ENCODE measurements around the gene CRELD2. TPM values are rescaled to one million over a fixed set of nuclear protein-coding genes. Genes with fewer than 3 reads are reported as not detected.

Gene CRELD2, protein sequence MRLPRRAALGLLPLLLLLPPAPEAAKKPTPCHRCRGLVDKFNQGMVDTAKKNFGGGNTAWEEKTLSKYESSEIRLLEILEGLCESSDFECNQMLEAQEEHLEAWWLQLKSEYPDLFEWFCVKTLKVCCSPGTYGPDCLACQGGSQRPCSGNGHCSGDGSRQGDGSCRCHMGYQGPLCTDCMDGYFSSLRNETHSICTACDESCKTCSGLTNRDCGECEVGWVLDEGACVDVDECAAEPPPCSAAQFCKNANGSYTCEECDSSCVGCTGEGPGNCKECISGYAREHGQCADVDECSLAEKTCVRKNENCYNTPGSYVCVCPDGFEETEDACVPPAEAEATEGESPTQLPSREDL
- 10 to 100 TPM; 44.8 to 80.4 (median 65.1) TPM for total RNA-seq

DNA sequence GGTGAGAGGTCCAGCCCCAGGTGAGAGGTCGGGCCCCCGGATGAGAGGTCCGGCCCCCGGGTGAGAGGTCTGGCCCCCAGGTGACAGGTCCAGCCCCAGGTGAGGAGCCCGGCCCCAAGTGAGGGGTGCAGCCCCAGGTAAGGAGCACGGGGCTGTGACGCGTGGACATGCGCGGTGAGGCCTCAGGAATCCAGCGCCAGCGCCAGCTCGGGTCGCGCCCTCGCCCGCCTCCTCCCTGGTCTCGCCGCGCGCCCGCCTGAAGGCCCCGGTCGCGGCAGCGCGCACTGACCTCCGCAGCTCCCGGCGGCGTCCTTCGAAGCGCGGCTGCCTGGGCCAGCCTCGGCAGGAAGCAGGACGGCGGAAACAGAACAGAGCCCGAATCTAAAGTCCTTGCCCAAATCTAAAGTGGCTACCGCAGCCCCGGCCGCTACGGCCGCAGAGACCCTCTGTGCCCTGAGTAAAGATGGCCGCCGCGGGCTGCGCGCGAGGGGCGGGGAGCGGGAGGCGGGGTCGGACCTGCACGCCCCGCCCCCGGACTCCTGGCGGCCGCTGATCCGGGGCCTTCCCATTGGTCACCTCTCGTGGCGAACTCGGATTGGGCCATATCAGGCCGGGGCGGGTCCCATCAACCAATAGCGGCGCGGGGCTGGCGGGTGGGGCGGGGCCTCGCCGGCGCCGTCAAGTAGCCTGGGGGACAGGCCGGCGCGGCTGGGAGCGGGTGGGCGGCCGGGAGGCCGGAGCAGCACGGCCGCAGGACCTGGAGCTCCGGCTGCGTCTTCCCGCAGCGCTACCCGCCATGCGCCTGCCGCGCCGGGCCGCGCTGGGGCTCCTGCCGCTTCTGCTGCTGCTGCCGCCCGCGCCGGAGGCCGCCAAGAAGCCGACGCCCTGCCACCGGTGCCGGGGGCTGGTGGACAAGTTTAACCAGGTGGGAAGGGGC, at the start of gene CRELD2, which contains the start of gene ALG12:
CRELD2 (plus strand) TSS at position 661 of the 937 bp plus-strand sequence; CDS start at position 797, 136 bp downstream.
ALG12 (minus strand) TSS at position 465 of the 937 bp plus-strand sequence. CDS start 4,673 bp downstream, outside the sequence.
- peak within 1 kb of the TSS; percentile 89 to 95 (median 94) for H3K4me3 ChIP-seq
- H3K36me3 ChIP-seq, result peaks cover 0 to 48% (median 5%) of the 10 kb centered on the region in 3 donors
- no peaks in the 10 kb centered on the region for H3K9me3 ChIP-seq
- H3K27ac ChIP-seq, result peak within 1 kb of the TSS; percentile 88 to 96 (median 94)
- 0 to 2% methylated on average over 9 to 48 of the region's 103 CpGs for WGBS, 2 donors
- TF ChIP-seq EP300 (IDR thresholded peaks at IDR 0.05) (peak in 1 of 2 donors; percentile 79), POLR2A (IDR thresholded peaks at IDR 0.05) (peak; percentile 43 to 69)
- TF ChIP-seq, protein P1, sequence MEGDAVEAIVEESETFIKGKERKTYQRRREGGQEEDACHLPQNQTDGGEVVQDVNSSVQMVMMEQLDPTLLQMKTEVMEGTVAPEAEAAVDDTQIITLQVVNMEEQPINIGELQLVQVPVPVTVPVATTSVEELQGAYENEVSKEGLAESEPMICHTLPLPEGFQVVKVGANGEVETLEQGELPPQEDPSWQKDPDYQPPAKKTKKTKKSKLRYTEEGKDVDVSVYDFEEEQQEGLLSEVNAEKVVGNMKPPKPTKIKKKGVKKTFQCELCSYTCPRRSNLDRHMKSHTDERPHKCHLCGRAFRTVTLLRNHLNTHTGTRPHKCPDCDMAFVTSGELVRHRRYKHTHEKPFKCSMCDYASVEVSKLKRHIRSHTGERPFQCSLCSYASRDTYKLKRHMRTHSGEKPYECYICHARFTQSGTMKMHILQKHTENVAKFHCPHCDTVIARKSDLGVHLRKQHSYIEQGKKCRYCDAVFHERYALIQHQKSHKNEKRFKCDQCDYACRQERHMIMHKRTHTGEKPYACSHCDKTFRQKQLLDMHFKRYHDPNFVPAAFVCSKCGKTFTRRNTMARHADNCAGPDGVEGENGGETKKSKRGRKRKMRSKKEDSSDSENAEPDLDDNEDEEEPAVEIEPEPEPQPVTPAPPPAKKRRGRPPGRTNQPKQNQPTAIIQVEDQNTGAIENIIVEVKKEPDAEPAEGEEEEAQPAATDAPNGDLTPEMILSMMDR (IDR thresholded peaks at IDR 0.05), result peak in 1 of 5 experiments; percentile 23
- H3K4me1 ChIP-seq, result peaks cover 0 to 30% (median 9%) of the 10 kb centered on the region in 4 donors
- peak; percentile 97 to 98 for DNase-seq (ENCODE audit: low spot score in 2 of 2)
- no peaks in the 10 kb centered on the region for H3K27me3 ChIP-seq

DNA sequence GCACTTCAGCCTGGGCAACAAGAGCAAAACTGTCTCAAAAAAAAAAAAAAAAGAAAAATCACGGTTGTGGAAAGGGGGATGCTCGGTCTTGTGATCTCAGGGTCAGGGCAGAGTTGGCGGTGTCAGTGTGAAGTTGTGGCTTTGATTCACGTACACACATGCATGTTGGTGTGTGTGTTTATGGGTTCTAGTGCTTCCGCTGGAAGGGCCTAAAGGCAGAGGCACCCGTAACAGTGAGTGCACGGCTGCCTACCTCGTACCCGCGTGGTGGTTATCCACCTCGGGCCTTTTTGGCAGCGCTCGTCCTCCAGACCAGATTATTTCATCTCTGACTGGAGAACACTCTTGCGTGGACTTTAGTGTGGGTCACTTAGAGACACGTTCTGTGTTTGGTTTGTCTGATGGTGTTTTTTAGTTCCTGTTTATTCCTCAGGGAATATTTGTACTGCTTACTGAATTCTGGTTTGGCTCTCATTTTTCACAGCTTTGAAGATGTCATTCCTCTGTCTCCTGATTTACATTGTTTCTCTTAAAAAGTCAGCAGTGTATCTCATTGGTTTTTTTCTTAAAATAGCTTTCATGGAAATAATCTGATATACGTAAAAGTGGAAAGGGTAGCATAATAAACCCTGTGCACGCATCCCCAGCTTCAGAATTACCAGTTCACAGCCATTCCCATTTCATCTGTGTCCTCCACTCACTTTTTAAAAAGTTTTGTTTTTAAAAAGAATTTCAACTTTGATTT, 49.2 kb upstream of the CRELD2 start:
- H3K4me1 ChIP-seq, result no peaks in the 10 kb centered on the region
- H3K4me3 ChIP-seq, result no peak overlapping the region
- no peaks in the 10 kb centered on the region for H3K27me3 ChIP-seq
- peaks cover 0 to 63% (median 0%) of the 10 kb centered on the region in 3 donors for H3K36me3 ChIP-seq
- H3K27ac ChIP-seq, result no peak overlapping the region
- peaks cover 0 to 72% (median 2%) of the 10 kb centered on the region in 4 donors for H3K9me3 ChIP-seq
- WGBS, 2 donors, result 89 to 93% methylated on average over 17 of the region's 17 CpGs
- TF ChIP-seq POLR2A (IDR thresholded peaks at IDR 0.05) (no peak), EP300 (IDR thresholded peaks at IDR 0.05) (no peak)
- TF ChIP-seq, protein P1 (IDR thresholded peaks at IDR 0.05), result no peak
- DNase-seq (ENCODE audit: low spot score in 2 of 2), result no peak

DNA sequence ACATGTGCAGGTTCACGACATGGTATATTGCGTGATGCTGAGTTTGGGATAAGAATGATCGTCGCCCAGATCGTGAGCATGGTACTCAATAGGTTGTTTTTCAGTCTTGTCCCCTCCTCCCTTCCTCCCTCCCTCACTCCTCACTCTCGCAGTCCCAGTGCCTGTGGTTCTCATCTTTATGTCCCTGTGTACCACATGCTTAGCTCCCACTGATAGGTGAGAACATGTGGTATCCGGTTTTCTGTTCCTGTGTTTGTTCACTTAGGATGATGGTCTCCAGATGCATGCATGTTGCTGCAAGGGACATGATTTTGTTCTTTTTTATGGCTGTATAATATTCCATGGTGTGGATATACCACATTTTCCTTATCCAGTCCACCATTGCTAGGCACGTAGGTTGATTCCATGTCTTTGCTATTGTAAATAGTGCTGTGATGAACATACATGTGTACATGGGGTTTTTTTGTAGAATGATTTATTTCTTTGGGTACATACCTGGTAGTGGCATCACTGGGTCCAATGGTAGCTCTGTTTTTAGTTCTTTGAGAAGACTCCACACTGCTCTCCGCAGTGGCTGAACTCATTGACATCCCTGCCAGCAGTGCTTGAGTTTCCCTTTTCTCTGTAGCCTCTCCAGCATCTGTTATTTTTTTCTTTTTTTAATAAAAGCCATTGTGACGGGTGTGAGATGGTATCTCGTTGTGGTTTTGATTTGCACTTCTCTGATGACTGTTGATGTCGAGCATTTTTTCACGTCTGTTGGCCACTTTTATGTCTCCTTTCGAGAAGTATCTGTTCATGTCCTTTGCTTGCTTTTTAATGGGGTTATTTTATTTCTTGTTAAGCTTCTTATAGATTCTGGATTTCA, 48.4 kb upstream of the CRELD2 start:
- no peak overlapping the region for H3K27ac ChIP-seq
- WGBS, 2 donors, result 90 to 92% methylated on average over 14 of the region's 14 CpGs
- DNase-seq (ENCODE audit: low spot score in 2 of 2), result no peak
- TF ChIP-seq POLR2A (IDR thresholded peaks at IDR 0.05), result no peak
- H3K9me3 ChIP-seq, result peaks cover 0 to 69% (median 2%) of the 10 kb centered on the region in 4 donors
- H3K4me1 ChIP-seq, result no peaks in the 10 kb centered on the region
- H3K4me3 ChIP-seq, result no peak overlapping the region
- H3K36me3 ChIP-seq, result peaks cover 0 to 66% (median 0%) of the 10 kb centered on the region in 3 donors
- H3K27me3 ChIP-seq, result no peaks in the 10 kb centered on the region

DNA sequence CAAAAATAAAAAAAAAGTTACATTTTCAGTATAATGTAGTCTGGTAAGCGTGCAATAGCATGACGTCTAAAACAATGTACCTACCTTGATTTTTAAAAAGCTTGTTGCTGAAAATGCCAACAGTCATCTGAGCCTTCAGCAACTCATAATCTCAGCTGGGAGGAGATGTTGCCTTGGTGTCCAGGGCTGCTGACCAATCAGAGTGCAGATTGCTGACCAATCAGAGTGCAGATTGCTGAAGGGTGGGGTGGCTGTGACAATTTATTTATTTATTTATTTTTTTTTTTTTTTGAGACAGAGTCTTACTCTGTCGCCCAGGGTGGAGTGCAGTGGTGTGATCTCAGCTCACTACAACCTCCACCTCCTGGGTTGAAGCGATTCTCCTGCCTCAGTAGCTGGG, 47.0 kb upstream of the CRELD2 start:
- WGBS, 2 donors, result 97 to 98% methylated on average over 4 of the region's 4 CpGs
- no peak for DNase-seq (ENCODE audit: low spot score in 2 of 2)

More for the DNA sequence above, 47.0 kb upstream of the CRELD2 start:
- H3K36me3 ChIP-seq, result peaks cover 0 to 52% (median 0%) of the 10 kb centered on the region in 3 donors
- no peak for TF ChIP-seq EP300 (IDR thresholded peaks at IDR 0.05)
- TF ChIP-seq, protein P1 (IDR thresholded peaks at IDR 0.05), result no peak
- no peak for TF ChIP-seq POLR2A (IDR thresholded peaks at IDR 0.05)
- peaks cover 0 to 55% (median 2%) of the 10 kb centered on the region in 4 donors for H3K9me3 ChIP-seq
- no peaks in the 10 kb centered on the region for H3K27me3 ChIP-seq
- H3K4me3 ChIP-seq, result no peak overlapping the region
- H3K4me1 ChIP-seq, result no peaks in the 10 kb centered on the region
- H3K27ac ChIP-seq, result no peak overlapping the region

Data from tibial nerve (tissue), 4 donors.